ENCODE results near the gene PNPLA8.

Gene PNPLA8

GRCh38 chr7:108434010-108434409 lies 91.9 kb downstream of the PNPLA8 start:
- DNase-seq = no peak

- no peak for DNase-seq
These were observed 94.8 kb downstream of the PNPLA8 start for GRCh38 chr7:108431099-108431498.

GRCh38 chr7:108430664-108431063 lies 95.3 kb downstream of the PNPLA8 start:
- DNase-seq = no peak

- no peak for DNase-seq
These were observed 98.2 kb downstream of the PNPLA8 start for GRCh38 chr7:108427766-108428165.

GRCh38 chr7:108425714-108426275 lies 100.1 kb downstream of the PNPLA8 start:
- DNase-seq = no peak

- no peak for DNase-seq
These were observed 101.9 kb downstream of the PNPLA8 start for GRCh38 chr7:108424013-108424412.

- no peak for DNase-seq
These were observed 102.6 kb downstream of the PNPLA8 start for GRCh38 chr7:108423089-108423989.

GRCh38 chr7:108421720-108422331 lies 104.1 kb downstream of the PNPLA8 start:
- DNase-seq = no peak
